ENCODE data around the gene HDAC6. TPM values are rescaled to one million over a fixed set of nuclear protein-coding genes. Genes with fewer than 3 reads are reported as not detected.

HDAC6 gene
- polyA plus RNA-seq, 1 donor (not counting 4 experiments of a cell fraction or from before 2014, with no cell fraction given) = 21.9 TPM

DNA sequence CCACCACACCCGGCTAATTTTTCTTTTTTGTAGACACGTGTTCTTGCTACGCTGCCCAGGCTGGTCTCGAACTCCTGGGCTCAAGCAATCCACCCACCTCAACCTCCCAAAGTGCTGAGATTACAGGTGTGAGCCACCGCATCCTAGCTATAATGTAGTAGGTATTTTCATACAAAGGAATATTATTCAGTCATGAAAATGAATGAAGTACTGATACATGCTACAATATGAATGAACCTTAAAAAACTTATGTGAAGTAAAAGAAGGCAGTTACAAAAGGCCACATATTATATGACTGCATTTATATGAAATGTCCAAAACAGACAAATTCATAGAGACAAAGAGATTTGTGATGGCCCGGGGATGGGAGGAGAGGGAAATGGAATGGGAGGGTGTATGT lies 20.2 kb upstream of the HDAC6 start:
- Histone ChIP-seq H3K27ac (ENCODE audit: control insufficient read depth, insufficient read depth, low read length) (no peak overlapping the region), H3K36me3 (ENCODE audit: control insufficient read depth in 2 of 2, extremely low read depth in 1 of 2, insufficient read depth in 2 of 2, low read length in 2 of 2) (no peaks in the 10 kb centered on the region), H3K9ac (ENCODE audit: control insufficient read depth, extremely low read depth, insufficient read depth, low read length) (no peak overlapping the region), H3K4me3 (ENCODE audit: control insufficient read depth in 2 of 3, extremely low read depth in 1 of 3, insufficient read depth in 2 of 3, low read depth in 1 of 3, low read length in 3 of 3) (no peak overlapping the region), H3K9me3 (ENCODE audit: control insufficient read depth, low read depth, low read length) (no peaks in the 10 kb centered on the region), H3K4me1 (ENCODE audit: control insufficient read depth, extremely low read depth, insufficient read depth, low read length) (no peaks in the 10 kb centered on the region), H3K79me2 (ENCODE audit: control insufficient read depth, insufficient read depth, low read length) (no peaks in the 10 kb centered on the region), H3K9me1 (ENCODE audit: control insufficient read depth, extremely low read depth, insufficient read depth, low read length) (no peaks in the 10 kb centered on the region), H3K4me2 (ENCODE audit: control insufficient read depth, extremely low read depth, insufficient read depth, low read depth, low read length) (no peak overlapping the region), H2AFZ (ENCODE audit: control insufficient read depth, low read length) (no peak overlapping the region), H3K27me3 (ENCODE audit: control insufficient read depth, extremely low read depth, insufficient read depth, low read length) (no peaks in the 10 kb centered on the region), H4K20me1 (ENCODE audit: control insufficient read depth, extremely low read depth, insufficient read depth, low read length) (no peaks in the 10 kb centered on the region)
- dilution Hi-C loops (cut with MboI; ENCODE audit: extremely low pct_ligation_motif_present, low sequenced_read_pairs) = no loop called here
- TF ChIP-seq, protein P1, sequence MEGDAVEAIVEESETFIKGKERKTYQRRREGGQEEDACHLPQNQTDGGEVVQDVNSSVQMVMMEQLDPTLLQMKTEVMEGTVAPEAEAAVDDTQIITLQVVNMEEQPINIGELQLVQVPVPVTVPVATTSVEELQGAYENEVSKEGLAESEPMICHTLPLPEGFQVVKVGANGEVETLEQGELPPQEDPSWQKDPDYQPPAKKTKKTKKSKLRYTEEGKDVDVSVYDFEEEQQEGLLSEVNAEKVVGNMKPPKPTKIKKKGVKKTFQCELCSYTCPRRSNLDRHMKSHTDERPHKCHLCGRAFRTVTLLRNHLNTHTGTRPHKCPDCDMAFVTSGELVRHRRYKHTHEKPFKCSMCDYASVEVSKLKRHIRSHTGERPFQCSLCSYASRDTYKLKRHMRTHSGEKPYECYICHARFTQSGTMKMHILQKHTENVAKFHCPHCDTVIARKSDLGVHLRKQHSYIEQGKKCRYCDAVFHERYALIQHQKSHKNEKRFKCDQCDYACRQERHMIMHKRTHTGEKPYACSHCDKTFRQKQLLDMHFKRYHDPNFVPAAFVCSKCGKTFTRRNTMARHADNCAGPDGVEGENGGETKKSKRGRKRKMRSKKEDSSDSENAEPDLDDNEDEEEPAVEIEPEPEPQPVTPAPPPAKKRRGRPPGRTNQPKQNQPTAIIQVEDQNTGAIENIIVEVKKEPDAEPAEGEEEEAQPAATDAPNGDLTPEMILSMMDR (optimal IDR thresholded peaks at IDR 0.05 in 1 of 3, IDR thresholded peaks at IDR 0.05 in 1 of 3, conservative IDR thresholded peaks at IDR 0.05 in 1 of 3; ENCODE audit: extremely low read depth in 1 of 3, insufficient read depth in 2 of 3, low read length in 3 of 3) = no peak
- no peak for TF ChIP-seq EZH2 (IDR thresholded peaks at IDR 0.05; ENCODE audit: low read length)
- no peak for FAIRE-seq
- no peak for DNase-seq (ENCODE audit: low read depth, low spot score)

DNA sequence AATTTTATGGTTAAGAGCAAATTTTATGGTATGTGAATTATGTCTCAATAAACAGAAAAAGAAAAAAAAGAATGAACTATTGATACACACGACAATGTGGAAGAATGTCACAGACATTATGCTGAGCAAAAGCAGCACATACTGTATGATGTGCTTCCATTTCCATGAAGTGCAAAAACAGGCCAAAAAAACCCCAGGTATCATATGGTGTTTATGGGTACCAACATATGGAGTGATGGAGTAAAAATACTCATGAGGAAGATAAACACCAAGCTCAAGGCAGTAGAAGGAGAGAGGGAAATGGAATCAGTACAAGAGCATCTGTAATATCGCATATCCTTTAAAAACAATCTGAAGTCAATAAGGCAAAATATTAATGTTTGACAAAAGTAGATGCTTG lies 19.7 kb upstream of the HDAC6 start:
- Histone ChIP-seq H4K20me1 (ENCODE audit: control insufficient read depth, extremely low read depth, insufficient read depth, low read length) (no peaks in the 10 kb centered on the region), H3K9me1 (ENCODE audit: control insufficient read depth, extremely low read depth, insufficient read depth, low read length) (no peaks in the 10 kb centered on the region), H3K79me2 (ENCODE audit: control insufficient read depth, insufficient read depth, low read length) (no peaks in the 10 kb centered on the region), H3K4me3 (ENCODE audit: control insufficient read depth in 2 of 3, extremely low read depth in 1 of 3, insufficient read depth in 2 of 3, low read depth in 1 of 3, low read length in 3 of 3) (no peak overlapping the region), H3K27me3 (ENCODE audit: control insufficient read depth, extremely low read depth, insufficient read depth, low read length) (peaks cover 1% of the 10 kb centered on the region), H3K9ac (ENCODE audit: control insufficient read depth, extremely low read depth, insufficient read depth, low read length) (no peak overlapping the region), H3K4me1 (ENCODE audit: control insufficient read depth, extremely low read depth, insufficient read depth, low read length) (no peaks in the 10 kb centered on the region), H3K27ac (ENCODE audit: control insufficient read depth, insufficient read depth, low read length) (no peak overlapping the region), H3K4me2 (ENCODE audit: control insufficient read depth, extremely low read depth, insufficient read depth, low read depth, low read length) (no peak overlapping the region), H3K36me3 (ENCODE audit: control insufficient read depth in 2 of 2, extremely low read depth in 1 of 2, insufficient read depth in 2 of 2, low read length in 2 of 2) (no peaks in the 10 kb centered on the region), H2AFZ (ENCODE audit: control insufficient read depth, low read length) (no peak overlapping the region), H3K9me3 (ENCODE audit: control insufficient read depth, low read depth, low read length) (no peaks in the 10 kb centered on the region)
- TF ChIP-seq EZH2 (IDR thresholded peaks at IDR 0.05; ENCODE audit: low read length) = no peak
- TF ChIP-seq, protein P1 (optimal IDR thresholded peaks at IDR 0.05 in 1 of 3, IDR thresholded peaks at IDR 0.05 in 1 of 3, conservative IDR thresholded peaks at IDR 0.05 in 1 of 3; ENCODE audit: extremely low read depth in 1 of 3, insufficient read depth in 2 of 3, low read length in 3 of 3) = no peak
- dilution Hi-C loops (cut with MboI; ENCODE audit: extremely low pct_ligation_motif_present, low sequenced_read_pairs) = no loop called here
- DNase-seq (ENCODE audit: low read depth, low spot score) (no peak), FAIRE-seq (no peak)

Measured in keratinocyte (primary cell).